Measurements from ENCODE around the gene RPS19. TPM values are rescaled to one million over a fixed set of nuclear protein-coding genes. Genes with fewer than 3 reads are reported as not detected.
"Not testable (repeated sequence)": the region's sequence is repeated elsewhere in the genome, so short reads cannot be mapped to it uniquely, and the experiment has no call there.

The RPS19 gene
- total and polyA plus RNA-seq, 2 experiments from 2014 or later, result 840 to 1,425 TPM

DNA sequence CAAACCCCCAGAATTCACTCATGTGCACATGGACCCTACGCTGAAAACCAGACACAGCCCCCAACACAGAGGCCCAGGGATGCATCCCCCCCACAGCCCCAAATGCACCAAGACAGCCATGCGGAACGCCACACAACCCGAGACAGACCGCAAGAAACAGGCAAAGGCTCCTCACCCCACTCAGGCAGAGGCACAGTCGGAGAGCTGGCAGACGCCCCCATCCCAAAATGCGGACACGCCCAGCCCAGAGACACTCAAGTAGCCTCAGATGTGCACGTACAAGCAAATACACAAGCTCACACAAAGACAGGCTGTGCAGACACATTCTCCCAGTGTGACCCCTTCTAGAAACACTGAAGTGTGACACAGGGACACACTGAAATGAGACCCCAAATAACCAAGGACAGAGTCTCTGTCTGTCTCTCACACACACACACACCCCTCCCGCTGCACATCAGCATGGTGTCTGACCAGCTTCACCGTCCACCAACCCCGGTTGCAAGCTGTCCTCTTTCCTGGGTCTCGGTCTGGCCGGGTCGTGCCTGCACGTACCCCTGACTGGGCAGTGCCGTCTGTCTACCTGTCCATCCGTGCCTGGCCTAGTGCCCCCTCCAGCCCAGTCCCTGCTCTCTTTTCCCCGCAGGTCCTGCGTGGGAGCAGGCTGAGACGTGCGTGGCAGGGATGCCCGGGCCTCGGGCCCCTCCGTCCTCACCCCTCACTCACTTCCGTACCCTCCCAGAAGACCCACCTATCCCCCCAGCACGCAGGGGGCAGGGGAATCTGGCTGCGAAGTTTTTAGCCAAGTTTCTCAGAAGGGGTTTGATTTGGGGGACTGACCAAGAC is 52.1 kb downstream of the RPS19 start:
- WGBS (ENCODE audit: low lambda C conversion rate, missing lambda C conversion rate), result 20% methylated on average over 29 of the region's 29 CpGs

DNA sequence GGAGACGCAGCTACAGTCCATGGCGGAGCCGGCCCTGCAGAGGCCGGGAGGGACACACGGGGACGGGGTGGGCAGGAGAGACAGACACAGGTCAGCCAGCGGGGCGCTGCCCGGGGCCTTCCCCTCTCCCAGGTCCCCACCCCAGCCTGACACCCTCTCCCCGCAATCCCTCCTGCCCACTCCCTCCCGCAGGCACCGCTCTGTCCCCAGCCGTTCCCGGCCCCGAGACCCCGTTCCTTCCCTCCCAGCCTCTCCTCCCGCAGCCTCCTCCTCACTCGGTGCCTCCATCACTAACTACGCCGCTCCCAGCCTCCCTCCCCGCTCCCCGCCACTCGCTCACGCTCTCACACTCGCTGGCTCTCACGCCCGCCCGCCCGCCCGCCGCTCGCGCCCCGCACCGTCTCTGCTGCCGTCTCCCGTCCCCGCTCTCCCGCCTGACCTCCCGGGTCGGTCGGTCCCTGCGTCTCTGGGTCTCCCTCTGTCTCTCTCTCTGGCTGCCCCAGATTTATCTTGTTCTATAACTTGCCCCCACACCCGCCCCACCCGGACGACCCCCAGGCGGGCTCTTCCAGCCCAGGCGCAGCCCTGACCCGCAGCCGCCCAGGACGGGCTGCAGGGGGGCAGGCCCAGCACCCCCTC is 53.0 kb downstream of the RPS19 start:
- Histone ChIP-seq H4K20me1 (ENCODE audit: insufficient read depth, poor library complexity, severe bottlenecking) (no peaks in the 10 kb centered on the region), H3K27ac (no peak overlapping the region), H3K36me3 (replicated peaks; ENCODE audit: insufficient read depth, low read depth) (no peaks in the 10 kb centered on the region), H3K79me2 (no peaks in the 10 kb centered on the region), H3K27me3 (peaks cover 68% of the 10 kb centered on the region), H2AFZ (no peak overlapping the region), H3K9me3 (ENCODE audit: low read depth) (no peaks in the 10 kb centered on the region), H3K4me3 (no peak overlapping the region), H3K9me2 (replicated peaks; ENCODE audit: insufficient read depth) (no peaks in the 10 kb centered on the region), H3K4me1 (ENCODE audit: insufficient read depth) (no peaks in the 10 kb centered on the region), H3K4me2 (peak overlapping the region; percentile 62)
- DNase-seq (ENCODE audit: low spot score), result no peak
- TF ChIP-seq EZH2 (IDR thresholded peaks at IDR 0.05; ENCODE audit: borderline replicate concordance) (peak; percentile 7), EZH2phosphoT487 (IDR thresholded peaks at IDR 0.05; ENCODE audit: low read depth, severe bottlenecking, unreplicated experiment) (no peak)
- TF ChIP-seq, protein P1, sequence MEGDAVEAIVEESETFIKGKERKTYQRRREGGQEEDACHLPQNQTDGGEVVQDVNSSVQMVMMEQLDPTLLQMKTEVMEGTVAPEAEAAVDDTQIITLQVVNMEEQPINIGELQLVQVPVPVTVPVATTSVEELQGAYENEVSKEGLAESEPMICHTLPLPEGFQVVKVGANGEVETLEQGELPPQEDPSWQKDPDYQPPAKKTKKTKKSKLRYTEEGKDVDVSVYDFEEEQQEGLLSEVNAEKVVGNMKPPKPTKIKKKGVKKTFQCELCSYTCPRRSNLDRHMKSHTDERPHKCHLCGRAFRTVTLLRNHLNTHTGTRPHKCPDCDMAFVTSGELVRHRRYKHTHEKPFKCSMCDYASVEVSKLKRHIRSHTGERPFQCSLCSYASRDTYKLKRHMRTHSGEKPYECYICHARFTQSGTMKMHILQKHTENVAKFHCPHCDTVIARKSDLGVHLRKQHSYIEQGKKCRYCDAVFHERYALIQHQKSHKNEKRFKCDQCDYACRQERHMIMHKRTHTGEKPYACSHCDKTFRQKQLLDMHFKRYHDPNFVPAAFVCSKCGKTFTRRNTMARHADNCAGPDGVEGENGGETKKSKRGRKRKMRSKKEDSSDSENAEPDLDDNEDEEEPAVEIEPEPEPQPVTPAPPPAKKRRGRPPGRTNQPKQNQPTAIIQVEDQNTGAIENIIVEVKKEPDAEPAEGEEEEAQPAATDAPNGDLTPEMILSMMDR (IDR thresholded peaks at IDR 0.05; ENCODE audit: poor library complexity), result no peak
- WGBS (ENCODE audit: low lambda C conversion rate, missing lambda C conversion rate), result 2% methylated on average over 20 of the region's 51 CpGs

More for the DNA sequence above, 52.1 kb downstream of the RPS19 start:
- H3K27ac ChIP-seq, result no peak overlapping the region
- no peaks in the 10 kb centered on the region for H3K9me3 ChIP-seq (ENCODE audit: low read depth)
- no peak overlapping the region for H3K4me2 ChIP-seq
- H3K9me2 ChIP-seq (replicated peaks; ENCODE audit: insufficient read depth), result no peaks in the 10 kb centered on the region
- no peaks in the 10 kb centered on the region for H4K20me1 ChIP-seq (ENCODE audit: insufficient read depth, poor library complexity, severe bottlenecking)
- no peak for DNase-seq (ENCODE audit: low spot score)
- no peak overlapping the region for H3K4me3 ChIP-seq
- no peaks in the 10 kb centered on the region for H3K4me1 ChIP-seq (ENCODE audit: insufficient read depth)
- H3K36me3 ChIP-seq (replicated peaks; ENCODE audit: insufficient read depth, low read depth), result no peaks in the 10 kb centered on the region
- no peaks in the 10 kb centered on the region for H3K79me2 ChIP-seq
- TF ChIP-seq, protein P1 (IDR thresholded peaks at IDR 0.05; ENCODE audit: poor library complexity), result no peak
- TF ChIP-seq EZH2 (IDR thresholded peaks at IDR 0.05; ENCODE audit: borderline replicate concordance) (no peak), EZH2phosphoT487 (IDR thresholded peaks at IDR 0.05; ENCODE audit: low read depth, severe bottlenecking, unreplicated experiment) (no peak)
- peaks cover 59% of the 10 kb centered on the region for H3K27me3 ChIP-seq
- no peak overlapping the region for H2AFZ ChIP-seq

DNA sequence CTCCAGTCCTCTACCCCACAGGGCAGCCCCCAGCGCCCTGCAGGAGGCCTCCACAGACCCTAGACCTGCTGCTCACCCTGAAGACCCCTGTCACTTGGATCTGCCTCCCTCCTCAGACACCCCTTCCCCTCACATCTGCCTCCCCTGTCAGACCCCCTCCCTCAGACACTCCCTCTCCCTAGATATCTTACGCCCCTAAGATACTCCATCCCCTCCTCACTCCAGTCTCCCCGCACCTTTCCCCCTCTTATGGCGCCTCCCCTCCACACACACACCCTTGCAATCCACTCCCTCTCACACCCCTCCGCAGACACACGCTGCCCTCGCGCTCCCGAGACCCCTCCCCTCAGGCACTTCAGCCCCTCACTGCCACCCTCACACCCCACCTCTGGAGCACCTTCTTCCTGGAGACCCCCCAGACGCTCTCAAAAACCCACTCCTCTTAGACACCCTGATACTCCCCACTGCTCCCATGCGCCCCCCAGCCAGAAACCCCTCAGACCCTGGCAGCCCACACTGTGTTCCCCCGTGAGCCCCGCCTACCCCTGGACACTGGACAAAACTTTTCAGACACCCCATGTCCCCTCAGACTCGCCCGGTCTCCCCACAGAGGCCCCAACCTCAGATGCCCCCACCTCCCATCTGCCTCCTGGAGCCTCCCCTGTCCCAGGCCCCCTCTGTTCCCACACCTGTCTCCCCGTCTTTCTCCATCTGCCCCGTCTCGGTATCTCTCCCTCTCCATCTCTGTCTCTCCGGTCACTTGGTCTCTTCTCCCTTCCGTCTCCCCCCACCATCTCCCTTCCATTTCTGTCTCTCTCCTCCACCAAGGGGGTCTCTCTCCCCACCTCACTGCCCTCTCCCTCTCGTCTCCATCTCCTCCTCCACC is 53.7 kb downstream of the RPS19 start:
- H3K4me1 ChIP-seq (ENCODE audit: insufficient read depth), result no peaks in the 10 kb centered on the region
- no peak overlapping the region for H3K4me2 ChIP-seq
- H3K4me3 ChIP-seq, result no peak overlapping the region
- H3K9me2 ChIP-seq (replicated peaks; ENCODE audit: insufficient read depth), result no peaks in the 10 kb centered on the region
- 10% methylated on average over 17 of the region's 21 CpGs for WGBS (ENCODE audit: low lambda C conversion rate, missing lambda C conversion rate)
- no peak overlapping the region for H3K27ac ChIP-seq
- H2AFZ ChIP-seq, result no peak overlapping the region
- no peaks in the 10 kb centered on the region for H3K36me3 ChIP-seq (replicated peaks; ENCODE audit: insufficient read depth, low read depth)
- no peak for DNase-seq (ENCODE audit: low spot score)
- H3K9me3 ChIP-seq (ENCODE audit: low read depth), result no peaks in the 10 kb centered on the region
- H4K20me1 ChIP-seq (ENCODE audit: insufficient read depth, poor library complexity, severe bottlenecking), result no peaks in the 10 kb centered on the region
- TF ChIP-seq EZH2phosphoT487 (IDR thresholded peaks at IDR 0.05; ENCODE audit: low read depth, severe bottlenecking, unreplicated experiment), result no peak
- TF ChIP-seq EZH2 (IDR thresholded peaks at IDR 0.05; ENCODE audit: borderline replicate concordance), result peak; percentile 17
- no peaks in the 10 kb centered on the region for H3K79me2 ChIP-seq
- H3K27me3 ChIP-seq, result peaks cover 69% of the 10 kb centered on the region

DNA sequence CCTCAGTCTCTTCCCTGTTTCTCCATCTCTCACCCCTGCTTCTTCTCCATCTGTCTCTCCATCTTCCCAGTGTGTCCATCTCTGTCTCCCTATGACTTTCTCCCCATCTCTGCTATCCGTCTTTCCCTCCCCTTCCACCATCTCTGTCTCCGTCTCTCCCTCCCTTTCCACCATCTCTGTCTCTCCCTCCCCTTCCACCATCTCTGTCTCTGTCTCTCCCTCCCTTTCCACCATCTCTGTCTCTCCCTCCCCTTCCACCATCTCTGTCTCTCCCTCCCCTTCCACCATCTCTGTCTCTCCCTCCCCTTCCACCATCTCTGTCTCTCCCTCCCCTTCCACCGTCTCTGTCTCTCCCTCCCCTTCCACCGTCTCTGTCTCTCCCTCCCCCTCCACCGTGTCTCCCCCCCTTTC is 54.4 kb downstream of the RPS19 start:
- DNase-seq (ENCODE audit: low spot score); H2AFZ ChIP-seq; H3K36me3 ChIP-seq (replicated peaks; ENCODE audit: insufficient read depth, low read depth); H4K20me1 ChIP-seq (ENCODE audit: insufficient read depth, poor library complexity, severe bottlenecking); H3K9me2 ChIP-seq (replicated peaks; ENCODE audit: insufficient read depth); H3K79me2 ChIP-seq; H3K9me3 ChIP-seq (ENCODE audit: low read depth); H3K4me3 ChIP-seq; H3K27ac ChIP-seq; H3K4me2 ChIP-seq; H3K4me1 ChIP-seq (ENCODE audit: insufficient read depth): not testable (repeated sequence)
- no CpG with 5 or more reads among the region's 5 CpGs for WGBS (ENCODE audit: low lambda C conversion rate, missing lambda C conversion rate)
- peaks cover 69% of the 10 kb centered on the region for H3K27me3 ChIP-seq

Measured in hepatocyte (in vitro differentiated cells).